OCI-LY1 (cell line): ENCODE results near the gene RNU6-9.

ENCODE experiments used
- EZH2 ChIP-seq: fragments of 200-600 bp; sonication (generic), shearing (Covaris generic); IDR thresholded peaks from 2 replicates; pipeline ENCODE4 v1.8.0; 2017; ENCODE audit warnings: borderline replicate concordance, mixed run types, mild to moderate bottlenecking, antibody characterized with exemption, low read length, moderate library complexity, mixed read lengths
- TF ChIP-seq, protein P1 (sequence below): fragments of 200-600 bp; sonication (generic), shearing (Covaris generic); IDR thresholded peaks from 2 replicates; pipeline ENCODE4 v1.5.1; 2017; ENCODE audit warnings: mild to moderate bottlenecking, antibody characterized with exemption, low read length, moderate library complexity, mixed read lengths

DNA sequence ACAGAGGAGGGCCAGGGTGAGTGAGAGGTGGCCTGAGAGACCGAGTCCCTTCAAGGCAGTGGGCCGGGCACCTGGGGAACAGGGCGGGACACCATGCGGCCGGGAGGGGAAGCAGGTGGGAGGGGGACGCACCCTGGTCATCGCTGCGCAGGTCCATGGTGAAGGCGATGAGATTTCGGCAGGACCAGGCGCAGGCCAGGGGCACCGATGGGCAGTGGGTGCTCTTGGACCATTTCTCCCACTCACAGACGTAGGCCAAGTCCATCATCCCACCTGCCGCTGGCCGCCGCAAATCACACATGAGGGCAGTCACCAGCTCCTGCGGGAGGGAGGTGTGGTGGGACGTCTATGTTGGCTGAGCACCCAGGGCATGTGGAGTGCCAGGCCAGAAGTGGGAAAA, 2.5 kb upstream of the RNU6-9 start:
- TF ChIP-seq, protein P1, sequence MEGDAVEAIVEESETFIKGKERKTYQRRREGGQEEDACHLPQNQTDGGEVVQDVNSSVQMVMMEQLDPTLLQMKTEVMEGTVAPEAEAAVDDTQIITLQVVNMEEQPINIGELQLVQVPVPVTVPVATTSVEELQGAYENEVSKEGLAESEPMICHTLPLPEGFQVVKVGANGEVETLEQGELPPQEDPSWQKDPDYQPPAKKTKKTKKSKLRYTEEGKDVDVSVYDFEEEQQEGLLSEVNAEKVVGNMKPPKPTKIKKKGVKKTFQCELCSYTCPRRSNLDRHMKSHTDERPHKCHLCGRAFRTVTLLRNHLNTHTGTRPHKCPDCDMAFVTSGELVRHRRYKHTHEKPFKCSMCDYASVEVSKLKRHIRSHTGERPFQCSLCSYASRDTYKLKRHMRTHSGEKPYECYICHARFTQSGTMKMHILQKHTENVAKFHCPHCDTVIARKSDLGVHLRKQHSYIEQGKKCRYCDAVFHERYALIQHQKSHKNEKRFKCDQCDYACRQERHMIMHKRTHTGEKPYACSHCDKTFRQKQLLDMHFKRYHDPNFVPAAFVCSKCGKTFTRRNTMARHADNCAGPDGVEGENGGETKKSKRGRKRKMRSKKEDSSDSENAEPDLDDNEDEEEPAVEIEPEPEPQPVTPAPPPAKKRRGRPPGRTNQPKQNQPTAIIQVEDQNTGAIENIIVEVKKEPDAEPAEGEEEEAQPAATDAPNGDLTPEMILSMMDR, result no peak
- no peak for TF ChIP-seq EZH2
